Neural cell (in vitro differentiated cells): Measurements from ENCODE around the gene SLC29A3.

ENCODE experiments used
- CTCF ChIP-seq: fragments of 450-650 bp; IDR thresholded peaks from 2 replicates; pipeline ENCODE4 v1.5.1; 2014; ENCODE audit warnings: antibody characterized with exemption, mild to moderate bottlenecking, moderate library complexity; ENCODE audit not compliant: poor library complexity, severe bottlenecking
- EP300 ChIP-seq: fragments of 450-650 bp; conservative IDR thresholded peaks from 2 replicates; pipeline ENCODE4 v1.6.1; 2014; ENCODE audit warnings: antibody characterized with exemption, mild to moderate bottlenecking, moderate library complexity; ENCODE audit not compliant: poor library complexity, severe bottlenecking
- EZH2 ChIP-seq: fragments of 200-600, 300-800 bp; shearing (Covaris generic), sonication (generic); IDR thresholded peaks from 2 replicates; pipeline ENCODE4 v1.6.1; 2014; ENCODE audit warnings: antibody characterized with exemption, low read length, borderline replicate concordance, mild to moderate bottlenecking; ENCODE audit not compliant: insufficient read depth, poor library complexity, severe bottlenecking
- POLR2AphosphoS5 ChIP-seq: IDR thresholded peaks from 2 replicates; pipeline ENCODE4 v1.6.1; 2012
- RAD21 ChIP-seq: fragments of 450-650 bp; conservative IDR thresholded peaks from 2 replicates; pipeline ENCODE4 v1.6.1; 2014; ENCODE audit warnings: antibody characterized with exemption, mild to moderate bottlenecking, moderate library complexity
- SMC3 ChIP-seq: fragments of 450-650 bp; conservative IDR thresholded peaks from 2 replicates; pipeline ENCODE4 v1.6.1; 2014; ENCODE audit warnings: antibody characterized with exemption, mild to moderate bottlenecking, moderate library complexity; ENCODE audit not compliant: poor library complexity
- TAF1 ChIP-seq: IDR thresholded peaks from 2 replicates; pipeline ENCODE4 v1.6.1; 2012; ENCODE audit warnings: low read depth

GRCh38 chr10:71393841-71394475 is 74.9 kb downstream of the SLC29A3 start:
- TF ChIP-seq CTCF (no peak), RAD21 (no peak), POLR2AphosphoS5 (no peak), EZH2 (no peak), TAF1 (no peak), EP300 (no peak), SMC3 (no peak)
